Inflammatory macrophage treated with lipopolysaccharide for 1 hour (primary cell): ENCODE results near the gene PARD6B.
A peak's percentile ranks its signal among the peaks of the same experiment; 100 is the strongest.

Source experiments
- DNase-seq, 2 donors: peaks; one replicate each; pipeline ENCODE4 v3.0.0-alpha.2; 2020 to 2022

Gene PARD6B

GRCh38 chr20:50724851-50725723 lies 6.3 kb upstream of the PARD6B start:
- DNase-seq: peak; percentile 77 to 91

DNA sequence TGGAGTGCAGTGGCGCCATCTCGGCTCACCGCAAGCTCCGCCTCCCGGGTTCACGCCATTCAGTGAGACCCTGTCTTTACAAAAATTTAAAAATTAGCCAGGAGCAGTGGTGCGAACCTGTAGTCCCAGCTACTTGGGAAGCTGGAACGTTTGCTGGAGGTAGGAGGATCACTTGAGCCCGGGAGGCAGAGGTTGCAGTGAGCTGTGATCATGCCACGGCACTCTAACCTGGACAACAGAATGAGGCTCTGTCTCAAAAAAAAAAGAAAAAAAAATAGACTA lies 5.7 kb upstream of the PARD6B start:
- no peak for DNase-seq

GRCh38 chr20:50726955-50727791 lies 4.2 kb upstream of the PARD6B start:
- peak in 1 of 2 donors; percentile 20 for DNase-seq

DNA sequence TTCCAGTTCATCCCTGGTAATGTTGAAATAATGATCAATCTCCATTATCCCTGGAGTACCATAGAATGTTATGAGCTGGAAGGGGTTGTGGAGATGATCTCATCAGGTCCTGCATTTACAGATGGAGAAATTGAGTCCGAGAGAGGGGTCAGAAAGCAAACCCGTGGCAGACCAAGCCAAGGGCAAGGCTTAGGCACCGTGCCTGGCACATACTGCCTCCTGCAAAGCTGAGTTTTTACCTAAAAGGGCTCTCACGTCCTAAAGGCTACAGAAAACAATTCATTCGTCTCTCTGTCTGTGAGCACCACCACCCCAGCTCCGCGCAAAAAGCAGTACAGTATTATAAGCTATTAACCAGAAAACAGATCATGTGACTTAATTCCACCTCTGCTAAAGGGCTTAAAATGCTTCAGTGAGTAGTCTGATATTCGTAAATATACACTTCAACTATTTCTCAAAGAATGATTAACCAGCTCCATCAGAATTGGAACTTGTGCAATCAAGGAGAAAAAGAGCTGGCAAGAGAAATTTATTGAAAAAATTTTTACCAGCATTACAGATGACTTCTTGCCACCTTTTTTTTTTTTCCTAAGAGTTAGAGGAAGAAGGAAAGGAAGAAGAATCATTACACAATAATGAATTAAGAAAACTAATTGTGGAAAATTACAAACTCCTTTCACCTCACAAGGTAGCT lies 3.4 kb upstream of the PARD6B start:
- no peak for DNase-seq

DNA sequence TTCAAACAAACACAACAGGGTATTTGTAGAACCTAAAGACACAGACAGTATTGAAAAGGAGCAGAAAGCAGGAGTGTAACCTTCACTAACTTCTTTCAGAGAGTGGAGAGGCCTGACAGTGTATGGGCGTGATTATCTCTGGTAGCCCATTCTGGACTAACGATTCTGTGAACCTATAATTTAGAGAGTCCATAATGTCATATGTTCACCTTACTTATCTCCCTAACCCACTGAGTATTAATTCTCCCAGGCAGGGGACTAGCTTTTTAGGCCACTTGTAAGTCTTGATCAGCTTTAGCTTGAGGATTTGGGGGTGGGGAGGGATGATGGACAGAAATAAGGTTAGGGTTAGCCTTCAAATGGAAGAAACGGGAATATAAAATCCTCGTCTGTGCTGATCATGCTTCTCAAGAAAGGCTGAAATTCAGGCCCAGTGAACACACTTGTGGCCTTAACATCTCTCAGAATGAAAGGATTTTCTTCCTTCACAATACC lies 2.8 kb upstream of the PARD6B start:
- no peak for DNase-seq

DNA sequence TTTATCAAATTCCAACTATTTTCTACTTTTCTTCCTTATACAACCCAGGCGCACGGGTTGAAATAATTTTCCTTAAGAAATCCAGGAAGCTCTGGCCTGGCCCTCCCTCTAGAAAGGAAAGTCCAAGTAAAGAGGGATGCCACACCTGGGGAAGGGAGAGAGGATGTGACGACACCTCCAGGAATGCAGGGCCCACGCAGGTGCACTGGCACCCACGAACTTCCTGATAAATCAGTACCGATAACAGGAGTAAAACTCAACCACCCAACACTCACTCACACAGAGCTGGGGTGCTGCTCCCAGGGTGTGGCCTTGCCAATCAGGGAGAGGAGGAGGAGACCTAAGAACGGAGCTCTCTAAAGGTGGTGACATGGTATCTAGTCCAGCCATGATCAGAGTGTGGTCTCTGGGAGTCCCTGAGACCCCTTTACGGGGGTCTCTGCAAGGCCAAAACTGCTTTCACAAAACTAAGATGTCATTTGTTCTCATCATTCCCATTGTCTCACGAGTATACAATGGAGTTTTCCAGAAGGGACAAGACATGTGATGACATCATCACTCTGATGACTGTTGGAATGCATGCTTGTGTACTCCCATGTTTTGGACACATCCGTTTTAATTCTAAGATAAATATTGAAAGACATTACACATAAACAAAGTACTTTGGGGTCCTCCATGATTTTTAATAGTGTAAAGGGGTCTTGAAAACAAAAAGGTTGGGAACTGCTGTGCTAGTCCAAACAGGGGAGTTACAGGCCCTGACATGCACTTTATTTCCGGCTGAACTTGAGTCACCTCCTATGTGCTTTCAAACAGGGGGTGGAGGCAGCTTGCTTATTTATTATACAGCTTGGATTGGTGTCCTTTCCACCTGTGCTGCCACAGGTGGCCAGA lies 2.2 kb upstream of the PARD6B start:
- DNase-seq: no peak

- no peak for DNase-seq
These were observed 1.2 kb upstream of the PARD6B start for GRCh38 chr20:50729901-50730764.

GRCh38 chr20:50730765-50731054 lies 670 bp upstream of the PARD6B start:
- DNase-seq: peak in 1 of 2 donors; percentile 28

- DNase-seq: no peak
These were observed 730 bp downstream of the PARD6B start for GRCh38 chr20:50731930-50732690.

DNA sequence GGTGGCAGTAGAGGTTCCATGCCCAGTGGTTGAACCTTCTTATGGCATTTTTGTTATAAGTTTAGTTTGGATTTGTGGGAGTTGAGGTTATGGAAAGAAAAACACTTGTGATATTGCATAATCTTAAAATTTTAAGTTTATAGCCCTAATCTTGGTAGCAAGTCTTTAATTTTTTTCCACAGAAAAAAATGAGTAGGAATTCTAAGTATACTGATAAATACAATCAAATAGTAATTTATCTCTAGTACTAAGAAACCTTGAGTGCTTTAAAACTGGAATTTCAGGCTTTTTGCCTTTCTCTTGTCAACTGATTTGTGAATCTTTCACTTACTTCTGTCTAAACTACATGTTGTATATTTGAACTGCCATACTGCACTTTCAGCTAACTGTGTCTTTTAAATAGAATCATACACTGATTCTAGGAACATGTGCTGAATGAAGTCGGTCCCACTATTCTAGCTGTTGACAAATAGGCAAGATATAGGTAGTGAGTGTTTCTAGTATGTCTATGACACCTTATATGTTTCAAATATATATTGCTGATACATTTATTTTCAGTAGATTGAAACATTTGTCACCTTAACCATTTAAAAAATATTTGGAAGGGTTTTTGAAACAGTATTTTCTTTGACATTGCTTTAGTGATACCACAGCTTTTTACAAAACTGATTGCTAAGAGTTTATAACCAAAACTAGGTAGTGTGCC lies 2.4 kb downstream of the PARD6B start:
- DNase-seq: no peak

DNA sequence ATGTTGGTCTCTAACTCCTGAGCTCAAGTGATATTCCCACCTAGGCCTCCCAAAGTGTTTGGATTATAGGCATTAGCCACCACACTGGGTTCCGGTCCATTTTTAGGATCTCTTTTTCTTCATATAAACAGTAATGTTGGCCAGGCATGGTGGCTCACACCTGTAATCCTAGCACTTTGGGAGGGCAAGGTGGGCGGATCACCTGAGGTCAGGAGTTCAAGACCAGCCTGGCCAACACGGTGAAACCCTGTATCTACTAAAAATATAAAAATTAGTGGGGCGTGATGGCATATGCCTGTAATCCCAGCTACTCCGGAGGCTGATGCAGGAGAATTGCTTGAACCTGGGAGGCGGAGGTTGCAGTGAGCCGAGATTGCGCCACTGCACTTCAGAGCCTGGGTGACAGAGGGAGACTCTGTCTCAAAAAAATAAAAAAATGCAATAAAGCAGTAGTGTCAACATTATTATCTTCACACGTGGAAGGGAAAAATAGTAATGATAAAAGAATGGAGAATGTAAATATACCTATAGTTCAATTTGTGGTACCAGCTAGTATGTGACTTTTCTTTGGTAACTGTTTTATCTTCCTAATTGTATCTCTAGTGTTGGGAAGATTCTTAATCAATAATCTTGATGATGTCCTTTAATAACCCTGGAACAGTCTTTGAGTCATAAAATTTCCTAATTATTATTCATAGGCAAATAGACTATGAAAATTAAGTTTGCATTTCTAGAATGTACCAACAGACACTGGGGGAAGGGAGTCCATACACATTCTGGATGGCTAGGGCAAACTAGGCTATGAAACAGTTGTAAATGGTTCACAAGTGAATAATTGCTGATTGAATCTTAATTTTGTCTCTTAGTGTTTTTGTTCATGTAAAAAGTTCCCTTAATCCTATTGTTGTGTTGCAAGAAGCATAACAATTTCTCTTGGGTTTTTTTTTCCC lies 3.6 kb downstream of the PARD6B start:
- DNase-seq: no peak

- DNase-seq: no peak
These were observed 4.4 kb downstream of the PARD6B start for GRCh38 chr20:50735813-50736212.

- DNase-seq: no peak
These were observed 6.0 kb downstream of the PARD6B start for GRCh38 chr20:50737352-50737751.

DNA sequence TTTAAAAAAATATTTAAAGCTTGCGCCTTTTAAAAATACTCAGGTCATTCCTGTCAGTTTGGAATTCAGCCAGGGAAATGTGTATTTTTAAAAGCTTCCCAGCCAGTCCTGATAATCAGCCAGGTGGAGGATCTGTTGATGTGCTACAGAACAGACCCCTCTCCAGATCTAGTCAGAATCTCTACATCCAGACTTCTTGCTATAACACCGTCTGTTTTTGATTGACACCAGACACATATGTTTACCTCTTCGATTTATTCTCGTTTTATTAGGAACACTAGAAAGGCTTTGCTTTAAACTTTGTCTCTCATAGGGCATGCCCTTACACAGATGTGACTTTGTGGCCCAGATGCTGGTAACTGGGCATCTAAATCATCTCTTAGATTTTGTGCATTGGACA lies 11.7 kb downstream of the PARD6B start:
- no peak for DNase-seq

DNA sequence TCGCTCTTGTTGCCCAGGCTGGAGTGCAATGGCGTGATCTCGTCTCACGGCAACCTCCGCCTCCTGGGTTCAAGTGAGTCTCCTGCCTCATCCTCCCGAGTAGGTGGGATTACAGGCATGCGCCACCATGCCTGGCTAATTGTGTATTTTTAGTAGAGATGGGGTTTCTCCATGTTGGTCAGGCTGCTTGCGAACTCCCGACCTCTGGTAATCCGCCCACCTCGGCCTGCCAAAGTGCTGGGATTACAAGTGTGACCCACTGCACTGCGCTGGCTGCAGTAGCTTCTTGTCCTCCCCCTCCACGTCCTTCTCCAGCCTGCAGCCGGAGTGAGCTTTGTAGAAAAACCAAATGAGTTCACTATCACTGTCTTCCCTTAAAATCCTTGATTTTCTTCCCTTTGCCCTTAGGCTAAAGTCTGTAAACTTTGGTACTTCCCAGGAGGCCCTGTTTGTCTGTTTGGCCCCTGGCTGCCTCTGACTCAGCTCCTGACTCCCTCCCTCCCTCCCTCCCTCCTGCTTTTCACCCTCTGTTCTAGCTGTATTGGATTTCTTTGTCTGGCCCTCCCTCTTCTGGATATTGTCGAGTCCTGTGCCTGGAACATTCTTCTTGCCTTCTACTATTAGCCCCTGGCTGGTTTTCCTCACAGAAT lies 12.9 kb downstream of the PARD6B start:
- peak in 1 of 2 donors; percentile 41 for DNase-seq

GRCh38 chr20:50745634-50746137 lies 14.3 kb downstream of the PARD6B start:
- DNase-seq: no peak

- no peak for DNase-seq
These were observed 15.0 kb downstream of the PARD6B start for GRCh38 chr20:50746138-50746940.
